Astrocyte of the spinal cord (primary cell): ENCODE measurements around the gene UTF1.

ENCODE experiments used
- DNase-seq: peaks from one replicate; pipeline ENCODE4 v3.0.0; 2011; ENCODE audit warnings: low read depth, low spot score
- H3K4me3 ChIP-seq: 2 replicates; pipeline ENCODE4 v1.5.1; 2011; ENCODE audit warnings: low read depth, mild to moderate bottlenecking, low read length, moderate library complexity
- CTCF ChIP-seq: IDR thresholded peaks from 2 replicates; pipeline ENCODE4 v1.5.1; 2012; ENCODE audit warnings: low read depth, mild to moderate bottlenecking, low read length, inconsistent platforms
- in situ Hi-C: cut with HindIII; loops from 2 replicates; pipeline ENCODE4 v1.10.0; 2017; ENCODE audit warnings: low sequenced_read_pairs

UTF1 gene

GRCh38 chr10:133245439-133246235 lies 15.6 kb downstream of the UTF1 start:
- no peak for TF ChIP-seq CTCF
- in situ Hi-C loops: no loop called here
- H3K4me3 ChIP-seq: no peak overlapping the region
- no peak for DNase-seq

DNA sequence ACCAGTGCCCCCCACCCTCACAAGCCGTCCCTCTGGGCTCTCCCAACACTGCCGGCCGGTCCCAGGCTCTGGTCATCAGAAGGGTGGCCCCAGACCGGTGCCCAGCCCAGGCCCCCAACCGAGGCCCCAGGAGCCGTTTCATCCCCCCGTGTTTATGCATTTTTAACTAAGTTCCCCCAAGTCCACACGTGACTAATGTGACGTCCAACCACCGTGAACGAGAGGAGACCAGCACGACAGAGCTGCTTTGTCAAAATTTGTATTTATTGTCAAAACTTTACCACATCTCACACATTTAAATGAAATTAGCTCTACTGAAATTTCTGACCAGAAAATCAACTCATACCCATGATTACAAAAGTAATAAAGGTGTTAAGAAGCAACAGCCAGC lies 16.2 kb downstream of the UTF1 start:
- no peak overlapping the region for H3K4me3 ChIP-seq
- in situ Hi-C loops: no loop called here
- no peak for TF ChIP-seq CTCF
- DNase-seq: no peak

DNA sequence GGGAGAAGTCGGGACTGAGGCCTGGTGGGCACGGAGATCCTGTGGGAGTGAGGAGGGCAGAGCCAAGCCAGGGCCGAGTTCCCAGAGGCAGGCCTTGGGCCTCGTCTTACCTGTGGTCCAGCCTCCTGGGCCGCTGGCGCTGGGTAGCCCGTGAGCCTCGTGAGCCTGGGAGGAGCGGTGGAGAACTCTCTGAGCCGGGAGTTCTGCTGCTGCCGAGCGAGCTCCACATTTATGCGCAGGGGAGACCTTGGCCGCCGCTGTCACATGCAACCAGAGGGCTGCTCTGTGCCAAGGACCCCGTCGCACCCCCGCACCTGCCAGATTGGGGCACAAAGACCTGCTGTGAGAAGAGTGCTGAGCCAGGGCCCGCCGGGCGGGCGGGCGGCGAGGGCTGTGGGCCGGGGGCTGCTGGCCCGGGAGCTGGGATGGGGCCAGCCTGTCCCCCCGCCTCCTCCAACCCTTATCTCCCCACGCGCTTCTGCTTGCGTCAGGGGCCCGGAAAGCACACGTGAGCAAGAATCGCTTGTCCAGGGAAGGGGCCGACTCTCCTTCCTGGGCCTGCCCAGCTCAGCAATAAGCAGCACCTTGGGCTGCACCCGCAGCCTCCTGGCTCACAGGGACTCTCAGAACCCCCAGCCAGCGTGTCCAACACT lies 17.8 kb downstream of the UTF1 start:
- TF ChIP-seq CTCF: no peak
- H3K4me3 ChIP-seq: no peak overlapping the region
- no peak for DNase-seq
- in situ Hi-C loops: no loop called here

GRCh38 chr10:133248334-133248715 lies 18.3 kb downstream of the UTF1 start:
- H3K4me3 ChIP-seq: no peak overlapping the region
- no peak for TF ChIP-seq CTCF
- in situ Hi-C loops: no loop called here
- DNase-seq: no peak

- no peak for DNase-seq
- no peak for TF ChIP-seq CTCF
- in situ Hi-C loops: no loop called here
- H3K4me3 ChIP-seq: no peak overlapping the region
These were observed 19.2 kb downstream of the UTF1 start for GRCh38 chr10:133249094-133249780.

DNA sequence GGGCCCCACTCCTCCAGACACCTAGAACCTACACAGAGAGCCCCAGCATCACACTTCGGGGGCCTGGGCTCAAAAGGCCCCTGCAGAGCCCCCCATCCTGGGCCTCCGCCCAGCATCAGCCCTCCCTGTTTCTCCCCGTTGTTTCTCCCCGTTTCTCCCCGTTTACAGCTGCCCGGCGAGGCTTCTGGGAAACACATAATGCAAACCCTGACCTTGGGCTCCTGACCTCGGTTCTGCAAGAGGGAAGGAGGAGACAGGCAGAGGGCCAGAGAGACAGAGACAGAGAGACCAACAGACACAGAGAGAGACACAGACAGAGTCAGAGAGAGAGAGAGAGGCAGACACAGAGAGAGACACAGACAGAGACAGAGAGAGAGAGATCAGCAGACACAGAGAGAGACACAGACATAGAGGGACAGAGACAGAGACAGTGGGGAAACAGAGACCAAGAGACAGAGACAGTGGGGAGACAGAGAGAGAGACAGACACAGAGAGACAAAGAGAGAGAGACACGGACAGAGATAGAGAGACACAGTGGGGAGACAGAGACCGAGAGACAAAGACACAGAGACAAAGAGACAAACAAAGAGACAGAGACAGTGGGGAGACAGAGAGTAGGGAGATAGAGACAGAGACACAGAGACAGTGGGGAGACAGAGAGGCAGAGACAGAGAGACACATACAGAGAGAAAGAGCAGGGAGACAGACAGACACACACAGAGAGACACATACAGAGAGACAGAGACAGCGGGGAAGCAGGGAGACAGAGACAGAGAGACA lies 20.1 kb downstream of the UTF1 start:
- no peak for TF ChIP-seq CTCF
- in situ Hi-C loops: no loop called here
- no peak overlapping the region for H3K4me3 ChIP-seq
- no peak for DNase-seq
